Measurements from ENCODE around the gene HS6ST2. TPM values are rescaled to one million over a fixed set of nuclear protein-coding genes. Genes with fewer than 3 reads are reported as not detected.
"Not testable (repeated sequence)": the region's sequence is repeated elsewhere in the genome, so short reads cannot be mapped to it uniquely, and the experiment has no call there.

Gene HS6ST2
- total RNA-seq, 2 experiments from 2014 or later = not detected

GRCh38 chrX:132953354-132953753 is 5.1 kb downstream of the HS6ST2 start:
- POLR2A ChIA-PET = no interaction called here
- intact Hi-C loops (cut with micrococcal nuclease; ENCODE audit: unreplicated experiment) = no loop called here
- DNase-seq (ENCODE audit: low spot score) = no peak
- Histone ChIP-seq H3K9me2 (ENCODE audit: insufficient read depth, low read length) (no peaks in the 10 kb centered on the region), H3K27ac (ENCODE audit: low read depth, low read length, poor library complexity, severe bottlenecking) (no peak overlapping the region), H2AFZ (ENCODE audit: low read length) (no peak overlapping the region), H4K20me1 (ENCODE audit: insufficient read depth, low read length) (no peaks in the 10 kb centered on the region), H3K4me3 (ENCODE audit: low read depth, low read length, poor library complexity, severe bottlenecking) (no peak overlapping the region), H3K79me2 (ENCODE audit: insufficient read depth, low read depth, low read length) (no peaks in the 10 kb centered on the region), H3K36me3 (ENCODE audit: insufficient read depth, low read length) (no peaks in the 10 kb centered on the region), H3K4me2 (ENCODE audit: low read length) (no peak overlapping the region), H3K4me1 (ENCODE audit: insufficient read depth, low read length, poor library complexity, severe bottlenecking) (no peaks in the 10 kb centered on the region), H3K9me3 (ENCODE audit: low read length) (no peaks in the 10 kb centered on the region)
- CTCF ChIA-PET (ENCODE audit: unreplicated experiment) = no interaction called here
- TF ChIP-seq CTCF (conservative IDR thresholded peaks at IDR 0.05; ENCODE audit: low read length) = no peak
- no peak for TF ChIP-seq EZH2phosphoT487 (IDR thresholded peaks at IDR 0.05; ENCODE audit: borderline replicate concordance, low read depth, low read length)
- no TSS peak for BruUV-seq (replicated peaks)

GRCh38 chrX:132948648-132949260 is 9.7 kb downstream of the HS6ST2 start:
- Histone ChIP-seq H3K36me3 (ENCODE audit: insufficient read depth, low read length) (no peaks in the 10 kb centered on the region), H3K4me1 (ENCODE audit: insufficient read depth, low read length, poor library complexity, severe bottlenecking) (no peaks in the 10 kb centered on the region), H2AFZ (ENCODE audit: low read length) (no peak overlapping the region), H3K9me3 (ENCODE audit: low read length) (no peaks in the 10 kb centered on the region), H3K27ac (ENCODE audit: low read depth, low read length, poor library complexity, severe bottlenecking) (no peak overlapping the region), H4K20me1 (ENCODE audit: insufficient read depth, low read length) (no peaks in the 10 kb centered on the region), H3K9me2 (ENCODE audit: insufficient read depth, low read length) (no peaks in the 10 kb centered on the region), H3K79me2 (ENCODE audit: insufficient read depth, low read depth, low read length) (no peaks in the 10 kb centered on the region), H3K4me3 (ENCODE audit: low read depth, low read length, poor library complexity, severe bottlenecking) (no peak overlapping the region), H3K4me2 (ENCODE audit: low read length) (no peak overlapping the region)
- DNase-seq (ENCODE audit: low spot score) = no peak
- ChIA-PET POLR2A (no interaction called here), CTCF (ENCODE audit: unreplicated experiment) (no interaction called here)
- intact Hi-C loops (cut with micrococcal nuclease; ENCODE audit: unreplicated experiment) = no loop called here
- TF ChIP-seq CTCF (conservative IDR thresholded peaks at IDR 0.05; ENCODE audit: low read length) = peak; percentile 57
- no peak for TF ChIP-seq EZH2phosphoT487 (IDR thresholded peaks at IDR 0.05; ENCODE audit: borderline replicate concordance, low read depth, low read length)
- BruUV-seq (replicated peaks) = no TSS peak

GRCh38 chrX:132945055-132945599 is 13.3 kb downstream of the HS6ST2 start:
- H3K36me3 ChIP-seq (ENCODE audit: insufficient read depth, low read length); CTCF ChIA-PET (ENCODE audit: unreplicated experiment); H3K9me3 ChIP-seq (ENCODE audit: low read length); BruUV-seq (replicated peaks); DNase-seq (ENCODE audit: low spot score); H3K4me3 ChIP-seq (ENCODE audit: low read depth, low read length, poor library complexity, severe bottlenecking); H2AFZ ChIP-seq (ENCODE audit: low read length); POLR2A ChIA-PET; H3K79me2 ChIP-seq (ENCODE audit: insufficient read depth, low read depth, low read length); intact Hi-C loops (cut with micrococcal nuclease; ENCODE audit: unreplicated experiment); H3K4me2 ChIP-seq (ENCODE audit: low read length); H3K4me1 ChIP-seq (ENCODE audit: insufficient read depth, low read length, poor library complexity, severe bottlenecking); H3K27ac ChIP-seq (ENCODE audit: low read depth, low read length, poor library complexity, severe bottlenecking); H3K9me2 ChIP-seq (ENCODE audit: insufficient read depth, low read length); H4K20me1 ChIP-seq (ENCODE audit: insufficient read depth, low read length): not testable (repeated sequence)
